Activated T-cell treated with anti-CD3 and anti-CD28 coated beads for 4 hours (primary cell): Measurements from ENCODE around the gene PTPRN2.
"Not testable (repeated sequence)": the region's sequence is repeated elsewhere in the genome, so short reads cannot be mapped to it uniquely, and the experiment has no call there.

ENCODE experiments used
- DNase-seq: peaks from one replicate; pipeline ENCODE4 v3.0.0-alpha.2; 2020

Gene PTPRN2

GRCh38 chr7:158258411-158259130 lies 329.1 kb downstream of the PTPRN2 start:
- no peak for DNase-seq

GRCh38 chr7:158257516-158258410 lies 329.9 kb downstream of the PTPRN2 start:
- DNase-seq: no peak

- DNase-seq: no peak
Measured at GRCh38 chr7:158257001-158257400, 330.6 kb downstream of the PTPRN2 start.

GRCh38 chr7:158256091-158256816 lies 331.4 kb downstream of the PTPRN2 start:
- no peak for DNase-seq

- DNase-seq: no peak
Measured at GRCh38 chr7:158255558-158255957, 332.1 kb downstream of the PTPRN2 start.

- no peak for DNase-seq
Measured at GRCh38 chr7:158255156-158255555, 332.5 kb downstream of the PTPRN2 start.

GRCh38 chr7:158253670-158254045 lies 334.0 kb downstream of the PTPRN2 start:
- DNase-seq: not testable (repeated sequence)

GRCh38 chr7:158252837-158253669 lies 334.6 kb downstream of the PTPRN2 start:
- no peak for DNase-seq

GRCh38 chr7:158252081-158252836 lies 335.4 kb downstream of the PTPRN2 start:
- no peak for DNase-seq

GRCh38 chr7:158251061-158251965 lies 336.3 kb downstream of the PTPRN2 start:
- no peak for DNase-seq

GRCh38 chr7:158249692-158250091 lies 337.9 kb downstream of the PTPRN2 start:
- no peak for DNase-seq

- DNase-seq: no peak
Measured at GRCh38 chr7:158248816-158249215, 338.8 kb downstream of the PTPRN2 start.

- no peak for DNase-seq
Measured at GRCh38 chr7:158247758-158248487, 339.7 kb downstream of the PTPRN2 start.

- no peak for DNase-seq
Measured at GRCh38 chr7:158246960-158247673, 340.5 kb downstream of the PTPRN2 start.

GRCh38 chr7:158246272-158246959 lies 341.2 kb downstream of the PTPRN2 start:
- DNase-seq: no peak

GRCh38 chr7:158245724-158246041 lies 341.9 kb downstream of the PTPRN2 start:
- DNase-seq: no peak

GRCh38 chr7:158244873-158245723 lies 342.5 kb downstream of the PTPRN2 start:
- DNase-seq: no peak

- no peak for DNase-seq
Measured at GRCh38 chr7:158244430-158244829, 343.2 kb downstream of the PTPRN2 start.
